ENCODE results near the gene ARSG. TPM values are rescaled to one million over a fixed set of nuclear protein-coding genes. Genes with fewer than 3 reads are reported as not detected.

ARSG gene
- total RNA-seq, 6 experiments from 2014 or later = 4.0 to 7.0 (median 5.0) TPM

- Mint-ChIP-seq H3K36me3 (ENCODE audit: low read depth) (peaks cover 21% of the 10 kb centered on the region), H3K4me3 (no peak overlapping the region), H3K9me3 (no peaks in the 10 kb centered on the region), H3K27ac (no peak overlapping the region; the same call in 1 of the 2 replicates), H3K27me3 (ENCODE audit: insufficient read depth) (peaks cover 2% of the 10 kb centered on the region), H3K4me1 (ENCODE audit: low read depth) (peaks cover 13% of the 10 kb centered on the region)
- DNase-seq = no peak
- TF ChIP-seq CTCF (IDR thresholded peaks at IDR 0.05) = no peak
These were observed 149.9 kb downstream of the ARSG start for GRCh38 chr17:68441070-68441770.

- H3K27ac Mint-ChIP-seq = no peak overlapping the region
- TF ChIP-seq CTCF (IDR thresholded peaks at IDR 0.05) = no peak
- no peak for DNase-seq
- no peaks in the 10 kb centered on the region for H3K9me3 Mint-ChIP-seq
- H3K36me3 Mint-ChIP-seq (ENCODE audit: low read depth) = peaks cover 24% of the 10 kb centered on the region
- H3K4me1 Mint-ChIP-seq (ENCODE audit: low read depth) = peaks cover 8% of the 10 kb centered on the region; the same call in 1 of the 2 replicates
- H3K27me3 Mint-ChIP-seq (ENCODE audit: insufficient read depth) = peaks cover 4% of the 10 kb centered on the region
- no peak overlapping the region for H3K4me3 Mint-ChIP-seq
These were observed 152.7 kb downstream of the ARSG start for GRCh38 chr17:68443972-68444464.

- no peak for TF ChIP-seq CTCF (IDR thresholded peaks at IDR 0.05)
- Mint-ChIP-seq H3K4me1 (ENCODE audit: low read depth) (peaks cover 8% of the 10 kb centered on the region; the same call in 1 of the 2 replicates), H3K4me3 (no peak overlapping the region), H3K36me3 (ENCODE audit: low read depth) (peaks cover 33% of the 10 kb centered on the region), H3K27me3 (ENCODE audit: insufficient read depth) (peaks cover 4% of the 10 kb centered on the region), H3K9me3 (no peaks in the 10 kb centered on the region), H3K27ac (no peak overlapping the region)
- DNase-seq = no peak
These were observed 154.4 kb downstream of the ARSG start for GRCh38 chr17:68445671-68446070.

GRCh38 chr17:68446626-68447041, 155.3 kb downstream of the ARSG start:
- peaks cover 8% of the 10 kb centered on the region; the same call in 1 of the 2 replicates for H3K4me1 Mint-ChIP-seq (ENCODE audit: low read depth)
- H3K36me3 Mint-ChIP-seq (ENCODE audit: low read depth) = peaks cover 25% of the 10 kb centered on the region
- no peak overlapping the region; the same call in 1 of the 2 replicates for H3K27ac Mint-ChIP-seq
- TF ChIP-seq CTCF (IDR thresholded peaks at IDR 0.05) = no peak
- H3K9me3 Mint-ChIP-seq = no peaks in the 10 kb centered on the region
- H3K4me3 Mint-ChIP-seq = no peak overlapping the region
- peaks cover 4% of the 10 kb centered on the region for H3K27me3 Mint-ChIP-seq (ENCODE audit: insufficient read depth)
- DNase-seq = no peak

GRCh38 chr17:68449021-68449739, 157.9 kb downstream of the ARSG start:
- H3K27me3 Mint-ChIP-seq (ENCODE audit: insufficient read depth) = peaks cover 4% of the 10 kb centered on the region
- DNase-seq = no peak
- peaks cover 5% of the 10 kb centered on the region; the same call in 1 of the 2 replicates for H3K4me1 Mint-ChIP-seq (ENCODE audit: low read depth)
- peaks cover 21% of the 10 kb centered on the region for H3K36me3 Mint-ChIP-seq (ENCODE audit: low read depth)
- H3K9me3 Mint-ChIP-seq = no peaks in the 10 kb centered on the region
- no peak for TF ChIP-seq CTCF (IDR thresholded peaks at IDR 0.05)
- no peak overlapping the region for H3K27ac Mint-ChIP-seq
- H3K4me3 Mint-ChIP-seq = no peak overlapping the region

Data from HFFc6 (cell line).